GM12873 (cell line): ENCODE measurements around the gene PROK1.

Experiments used
- TF ChIP-seq, protein P1 (sequence below): IDR thresholded peaks from 2 replicates; pipeline ENCODE4 v1.5.1; 2012; ENCODE audit warnings: low read depth, mild to moderate bottlenecking, moderate library complexity, low read length, control low read depth; ENCODE audit not compliant: insufficient read depth; ENCODE audit errors: missing control alignments

The PROK1 gene

DNA sequence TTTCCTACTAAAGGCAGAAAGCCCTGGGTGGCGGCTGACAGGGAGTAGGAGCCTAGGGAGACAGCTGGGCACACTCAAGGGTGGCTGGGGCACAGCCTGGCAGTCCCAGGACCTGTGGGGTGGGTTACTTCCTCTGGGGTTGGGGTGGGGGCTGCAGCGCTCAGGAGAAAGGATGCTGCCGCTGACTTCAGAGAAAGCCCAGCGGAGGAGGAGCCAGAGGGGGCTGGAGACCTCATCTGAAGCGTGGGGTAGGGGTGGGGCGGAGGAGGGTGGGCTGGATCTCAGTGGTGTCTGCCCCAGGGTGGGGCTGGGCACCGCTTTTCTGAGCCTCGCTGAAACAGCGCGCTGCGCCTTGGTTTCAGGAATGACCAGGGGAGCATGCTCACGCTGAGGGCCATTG is 37.2 kb downstream of the PROK1 start:
- TF ChIP-seq, protein P1, sequence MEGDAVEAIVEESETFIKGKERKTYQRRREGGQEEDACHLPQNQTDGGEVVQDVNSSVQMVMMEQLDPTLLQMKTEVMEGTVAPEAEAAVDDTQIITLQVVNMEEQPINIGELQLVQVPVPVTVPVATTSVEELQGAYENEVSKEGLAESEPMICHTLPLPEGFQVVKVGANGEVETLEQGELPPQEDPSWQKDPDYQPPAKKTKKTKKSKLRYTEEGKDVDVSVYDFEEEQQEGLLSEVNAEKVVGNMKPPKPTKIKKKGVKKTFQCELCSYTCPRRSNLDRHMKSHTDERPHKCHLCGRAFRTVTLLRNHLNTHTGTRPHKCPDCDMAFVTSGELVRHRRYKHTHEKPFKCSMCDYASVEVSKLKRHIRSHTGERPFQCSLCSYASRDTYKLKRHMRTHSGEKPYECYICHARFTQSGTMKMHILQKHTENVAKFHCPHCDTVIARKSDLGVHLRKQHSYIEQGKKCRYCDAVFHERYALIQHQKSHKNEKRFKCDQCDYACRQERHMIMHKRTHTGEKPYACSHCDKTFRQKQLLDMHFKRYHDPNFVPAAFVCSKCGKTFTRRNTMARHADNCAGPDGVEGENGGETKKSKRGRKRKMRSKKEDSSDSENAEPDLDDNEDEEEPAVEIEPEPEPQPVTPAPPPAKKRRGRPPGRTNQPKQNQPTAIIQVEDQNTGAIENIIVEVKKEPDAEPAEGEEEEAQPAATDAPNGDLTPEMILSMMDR = no peak

DNA sequence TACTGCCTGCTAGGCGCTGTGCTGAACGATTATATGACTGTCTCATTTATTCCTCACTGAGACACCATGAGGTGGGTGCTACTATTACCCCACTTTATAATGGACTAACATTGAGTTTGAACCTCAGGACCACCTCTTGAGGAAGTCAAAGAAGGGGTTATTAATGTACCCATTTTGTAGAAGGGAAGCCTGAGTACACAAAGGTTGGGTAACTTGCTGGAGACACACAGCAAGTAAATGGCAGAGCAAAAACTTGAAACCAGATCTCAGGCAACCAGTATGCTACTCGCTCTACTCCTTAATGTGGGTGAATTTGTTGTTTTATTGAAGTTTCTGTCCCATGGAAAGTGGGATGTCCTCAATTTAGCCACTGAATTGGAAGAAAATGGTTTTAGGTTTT is 37.9 kb downstream of the PROK1 start:
- TF ChIP-seq, protein P1 = no peak

DNA sequence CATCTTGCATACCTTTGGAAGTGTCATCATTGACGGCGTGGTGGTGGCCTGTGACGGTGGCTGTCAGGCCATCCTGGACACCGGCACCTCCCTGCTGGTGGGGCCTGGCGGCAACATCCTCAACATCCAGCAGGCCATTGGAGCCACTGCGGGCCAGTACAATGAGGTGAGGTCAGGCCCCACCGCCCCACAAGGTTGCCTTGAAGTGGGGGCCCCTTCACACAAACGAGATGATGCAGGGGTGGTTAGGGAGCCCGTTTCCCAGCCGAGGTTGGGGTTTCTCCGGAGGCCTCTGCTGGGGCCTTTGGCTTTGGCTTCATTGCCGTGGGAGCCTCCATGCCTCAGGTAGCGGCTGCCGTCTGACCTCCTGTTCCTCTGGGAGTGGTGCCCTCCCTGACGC is 38.5 kb downstream of the PROK1 start:
- TF ChIP-seq, protein P1 = no peak

DNA sequence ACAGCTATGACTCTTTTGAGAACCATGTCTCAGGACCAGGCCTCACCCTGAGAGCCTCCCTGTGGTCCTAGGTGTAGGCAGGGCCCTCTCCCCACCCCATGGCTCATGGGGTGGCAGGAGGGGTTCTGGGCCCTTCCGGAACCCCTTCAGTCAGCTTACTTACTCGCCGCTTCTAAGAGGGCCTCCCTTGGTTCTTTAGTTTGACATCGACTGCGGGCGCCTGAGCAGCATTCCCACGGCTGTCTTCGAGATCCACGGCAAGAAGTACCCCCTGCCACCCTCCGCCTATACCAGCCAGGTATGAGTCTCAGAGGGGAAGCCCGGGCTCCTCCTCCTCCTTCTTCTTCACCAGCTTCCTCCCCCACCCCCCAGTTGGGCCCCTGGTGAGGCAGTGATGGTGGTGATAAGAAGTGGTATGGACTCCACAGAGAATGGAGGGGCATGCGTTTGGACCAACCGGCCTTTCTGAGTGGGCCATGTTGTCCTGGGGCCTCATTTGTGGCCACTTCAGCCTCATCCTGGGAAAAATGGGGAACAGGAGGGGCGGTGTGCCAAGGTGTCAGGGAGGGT is 39.1 kb downstream of the PROK1 start:
- TF ChIP-seq, protein P1 = no peak

DNA sequence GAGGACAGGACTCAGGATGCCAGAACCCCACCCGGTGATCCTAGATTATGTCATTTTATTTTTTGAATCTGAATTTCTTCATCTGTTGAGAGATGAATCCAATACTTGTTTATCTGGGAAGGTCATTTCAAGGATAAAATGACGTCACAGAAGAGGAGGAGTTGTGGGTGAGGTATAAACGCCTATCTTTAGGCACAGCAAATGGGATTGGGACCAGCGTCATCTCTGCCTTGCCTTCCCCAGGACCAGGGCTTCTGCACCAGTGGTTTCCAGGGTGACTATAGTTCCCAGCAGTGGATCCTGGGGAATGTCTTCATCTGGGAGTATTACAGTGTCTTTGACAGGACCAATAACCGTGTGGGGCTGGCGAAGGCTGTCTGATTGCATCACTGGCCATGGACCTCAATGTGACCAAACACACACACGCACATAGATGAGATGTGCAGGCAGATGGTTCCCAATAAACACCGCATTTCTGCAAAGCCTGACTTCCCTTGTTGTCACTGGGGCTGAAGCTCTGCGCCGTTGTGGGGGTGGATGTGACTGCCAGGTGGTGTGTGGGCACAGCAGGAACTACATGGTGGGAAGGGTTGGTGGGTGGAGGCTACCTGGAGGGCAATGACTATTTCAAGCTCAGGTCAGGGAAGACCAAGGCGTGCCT is 40.0 kb downstream of the PROK1 start:
- TF ChIP-seq, protein P1 = no peak

DNA sequence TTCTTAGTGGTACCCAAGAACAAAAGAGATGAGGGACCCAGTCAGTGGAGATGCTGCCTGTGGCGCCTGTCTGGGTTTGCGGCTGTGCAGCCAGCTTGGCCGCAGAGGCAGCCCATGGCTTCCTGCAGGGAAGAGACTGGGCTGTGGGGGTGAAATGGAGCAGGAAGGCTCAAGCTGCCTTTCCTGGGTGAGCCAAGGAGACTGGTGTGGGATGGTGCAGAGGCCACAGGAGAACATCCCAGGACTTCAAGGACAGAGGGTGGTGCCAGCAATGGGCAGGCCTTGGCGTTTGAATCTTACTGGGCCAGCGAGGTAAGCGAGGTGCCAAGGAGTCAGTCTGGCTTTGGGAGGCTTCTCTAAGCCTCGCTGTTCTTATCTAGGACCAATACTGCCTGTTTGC is 41.6 kb downstream of the PROK1 start:
- TF ChIP-seq, protein P1 = no peak

DNA sequence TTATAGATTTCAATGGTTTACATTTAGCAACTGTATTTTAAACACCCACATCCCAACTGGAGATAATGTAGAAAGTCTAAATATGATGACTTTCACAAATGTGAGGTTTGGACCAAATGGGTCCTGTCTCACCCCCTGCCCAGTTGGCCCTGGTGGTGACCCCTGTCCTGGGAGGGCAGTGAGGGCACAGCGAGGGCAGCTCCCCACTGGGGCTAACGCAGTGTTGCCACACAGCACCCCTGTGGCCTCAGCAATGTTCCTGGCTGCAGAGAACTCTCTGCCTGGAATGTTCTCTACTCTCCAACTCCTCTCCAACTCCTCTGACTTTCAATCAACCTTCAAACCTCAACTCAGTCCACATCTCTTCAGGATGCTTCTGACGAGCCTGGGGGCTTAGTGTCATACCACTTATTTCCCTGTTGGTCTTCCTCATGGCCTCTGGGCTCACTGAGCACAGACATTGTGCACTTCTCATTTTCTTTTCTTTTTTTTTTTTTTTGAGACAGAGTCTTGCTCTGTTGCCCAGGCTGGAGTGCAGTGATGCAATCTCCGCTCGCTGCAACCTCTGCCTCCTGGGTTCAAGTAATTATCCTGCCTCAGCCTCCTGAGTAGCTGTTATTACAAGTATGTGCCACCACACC is 42.2 kb downstream of the PROK1 start:
- TF ChIP-seq, protein P1 = no peak
